Measurements from ENCODE around the gene CLDN9.

Gene CLDN9

DNA sequence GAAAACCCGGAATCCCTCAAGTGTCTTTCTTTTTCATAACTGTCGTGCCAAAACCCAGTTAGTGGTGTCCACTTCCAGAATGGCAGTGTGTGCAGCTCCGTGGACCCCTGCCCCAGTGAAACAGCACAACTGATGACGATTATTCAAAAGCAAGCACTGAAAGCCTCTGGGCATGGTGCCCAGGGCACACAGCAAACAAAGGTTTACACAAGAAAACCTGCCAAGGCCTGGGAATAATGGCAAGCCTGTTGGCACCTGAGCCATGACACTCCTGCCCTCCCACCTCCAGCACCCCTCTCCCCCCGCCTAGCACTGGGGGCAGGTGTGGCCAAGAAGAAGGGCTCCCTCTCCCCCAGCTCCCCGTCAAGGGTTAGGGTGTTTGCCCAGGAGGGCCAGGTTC, 35.3 kb upstream of the CLDN9 start:
- TF ChIP-seq, protein P1, sequence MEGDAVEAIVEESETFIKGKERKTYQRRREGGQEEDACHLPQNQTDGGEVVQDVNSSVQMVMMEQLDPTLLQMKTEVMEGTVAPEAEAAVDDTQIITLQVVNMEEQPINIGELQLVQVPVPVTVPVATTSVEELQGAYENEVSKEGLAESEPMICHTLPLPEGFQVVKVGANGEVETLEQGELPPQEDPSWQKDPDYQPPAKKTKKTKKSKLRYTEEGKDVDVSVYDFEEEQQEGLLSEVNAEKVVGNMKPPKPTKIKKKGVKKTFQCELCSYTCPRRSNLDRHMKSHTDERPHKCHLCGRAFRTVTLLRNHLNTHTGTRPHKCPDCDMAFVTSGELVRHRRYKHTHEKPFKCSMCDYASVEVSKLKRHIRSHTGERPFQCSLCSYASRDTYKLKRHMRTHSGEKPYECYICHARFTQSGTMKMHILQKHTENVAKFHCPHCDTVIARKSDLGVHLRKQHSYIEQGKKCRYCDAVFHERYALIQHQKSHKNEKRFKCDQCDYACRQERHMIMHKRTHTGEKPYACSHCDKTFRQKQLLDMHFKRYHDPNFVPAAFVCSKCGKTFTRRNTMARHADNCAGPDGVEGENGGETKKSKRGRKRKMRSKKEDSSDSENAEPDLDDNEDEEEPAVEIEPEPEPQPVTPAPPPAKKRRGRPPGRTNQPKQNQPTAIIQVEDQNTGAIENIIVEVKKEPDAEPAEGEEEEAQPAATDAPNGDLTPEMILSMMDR (IDR thresholded peaks at IDR 0.05), result no peak

DNA sequence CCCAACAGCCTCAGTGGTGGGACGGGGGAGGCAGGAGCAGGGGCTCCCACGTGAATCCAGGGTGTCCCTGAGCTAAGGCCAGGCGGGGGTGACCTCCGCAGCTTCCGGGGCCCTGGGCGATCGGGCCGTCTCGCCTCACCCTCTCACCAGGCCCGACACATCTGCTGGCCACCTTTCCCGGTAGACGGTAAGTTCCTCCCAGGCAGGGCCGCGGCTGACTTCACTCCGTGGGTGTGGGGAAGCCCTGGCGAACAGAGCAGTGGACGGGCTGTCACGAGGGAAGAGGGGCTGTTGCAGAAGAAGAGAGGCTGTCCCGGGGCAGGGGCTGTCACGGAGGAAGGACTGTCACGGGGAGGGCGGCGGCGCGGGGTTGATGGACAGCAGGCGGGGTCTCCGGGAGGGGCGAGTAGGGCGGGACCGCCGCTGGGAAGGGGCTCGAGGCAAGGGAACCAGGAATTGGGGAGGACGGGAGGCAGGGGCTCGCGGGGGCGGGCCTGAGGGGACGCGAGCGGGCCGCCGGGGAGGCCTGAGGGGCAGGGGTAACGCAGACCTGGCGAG, 33.0 kb upstream of the CLDN9 start:
- TF ChIP-seq, protein P1 (IDR thresholded peaks at IDR 0.05), result no peak

DNA sequence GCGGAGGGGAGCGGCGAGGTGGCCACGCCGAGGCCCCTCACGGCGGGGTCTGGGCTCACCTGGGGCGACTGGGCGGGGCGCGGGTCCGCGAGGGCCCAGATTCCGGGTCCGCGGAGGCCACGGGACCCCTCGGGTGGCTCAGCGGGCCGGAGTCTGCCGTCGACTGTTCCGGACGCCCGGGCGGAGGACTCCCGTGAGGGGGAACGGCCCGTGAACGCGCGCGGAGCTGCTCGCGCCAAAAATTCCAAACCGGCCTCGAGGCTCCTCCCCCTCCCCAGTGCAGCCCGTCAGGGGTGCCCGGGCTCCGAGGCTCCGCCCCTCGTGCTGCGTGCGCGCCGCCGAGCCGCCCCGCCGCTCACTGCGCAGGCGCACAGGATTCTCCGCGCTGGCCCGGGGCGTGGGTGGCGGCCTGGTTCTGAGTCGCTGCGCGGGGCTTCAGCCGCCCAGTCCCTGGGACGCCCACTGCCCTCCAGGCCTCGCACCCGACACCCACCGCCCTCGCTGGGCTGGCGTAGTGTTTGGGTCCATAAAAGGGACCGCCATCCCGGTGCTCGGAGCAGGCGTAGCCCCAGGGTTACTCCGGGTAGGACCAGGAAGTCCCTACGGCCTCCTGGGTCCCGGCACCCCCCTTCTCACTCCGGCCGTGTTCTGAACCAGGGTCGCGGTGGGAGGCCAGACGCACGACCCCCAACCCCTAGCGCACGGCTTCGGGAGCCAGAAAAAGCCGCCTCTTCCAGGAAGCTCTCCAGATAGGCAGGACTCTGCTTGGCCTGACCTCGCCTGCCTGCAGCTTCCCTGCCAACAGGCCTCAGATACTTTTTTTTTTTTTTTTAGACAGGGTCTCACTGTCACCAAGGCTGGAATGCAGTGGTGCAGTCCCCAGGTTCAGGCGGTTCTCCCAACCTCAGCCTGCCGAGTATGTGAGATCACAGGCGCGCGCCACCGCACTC, 32.2 kb upstream of the CLDN9 start, which contains the start of gene PKMYT1:
Gene PKMYT1, minus strand, starts transcription at position 220 of the 950 bp plus-strand sequence. CDS start 789 bp downstream, outside the sequence.
- TF ChIP-seq, protein P1 (IDR thresholded peaks at IDR 0.05), result no peak

DNA sequence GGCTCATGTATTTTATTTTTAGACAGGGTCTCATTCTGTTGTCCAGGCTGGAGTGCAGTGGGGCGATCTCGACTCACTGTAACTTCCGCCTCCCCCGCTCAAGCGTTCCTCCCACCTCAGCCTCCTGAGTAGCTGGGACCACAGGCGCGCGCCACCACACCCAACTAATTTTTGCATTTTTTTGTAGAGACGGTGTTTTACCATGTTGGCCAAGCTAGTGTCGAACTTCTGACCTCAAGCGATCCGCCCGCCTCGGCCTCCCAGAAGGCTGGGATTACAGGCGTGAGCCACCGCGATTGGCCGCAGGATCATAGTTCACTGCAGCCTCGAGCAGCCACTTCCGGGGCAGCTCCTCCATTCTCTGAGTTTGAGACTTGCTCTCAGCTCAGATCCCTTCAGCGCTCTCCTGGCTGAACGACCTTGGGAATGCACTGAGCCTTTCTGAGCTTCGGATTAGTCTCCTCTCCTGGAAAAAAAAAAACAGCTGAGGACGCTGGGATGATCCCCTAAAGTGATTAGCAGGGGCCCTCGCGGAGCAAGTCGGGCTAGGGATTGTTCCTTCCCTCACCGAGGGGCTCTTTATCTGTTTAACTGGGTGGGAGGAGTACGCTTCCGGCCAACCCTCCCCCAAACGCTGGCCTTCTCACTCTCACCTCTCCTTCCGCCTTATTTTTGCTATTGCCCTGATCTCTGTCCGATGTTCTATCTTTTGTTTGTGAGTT, 31.4 kb upstream of the CLDN9 start:
- TF ChIP-seq, protein P1 (IDR thresholded peaks at IDR 0.05), result no peak

DNA sequence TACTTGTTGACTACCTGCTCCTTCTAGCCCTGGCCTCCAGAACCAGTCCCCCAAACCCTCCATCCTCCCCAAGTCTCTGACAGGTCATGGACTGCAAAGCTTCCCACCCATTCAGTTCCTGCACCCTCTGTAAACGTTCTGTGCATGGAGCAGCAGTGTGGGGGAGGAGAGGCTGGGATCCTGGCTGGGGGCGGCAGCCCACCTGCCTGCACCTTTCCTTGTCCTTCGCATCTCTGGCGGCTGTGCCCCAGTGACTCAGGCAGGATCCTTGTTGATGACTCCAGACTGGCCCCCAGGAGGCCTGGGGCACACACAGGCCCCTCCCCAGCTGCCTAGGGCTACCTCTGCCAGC, 30.8 kb upstream of the CLDN9 start:
- TF ChIP-seq, protein P1 (IDR thresholded peaks at IDR 0.05), result no peak

DNA sequence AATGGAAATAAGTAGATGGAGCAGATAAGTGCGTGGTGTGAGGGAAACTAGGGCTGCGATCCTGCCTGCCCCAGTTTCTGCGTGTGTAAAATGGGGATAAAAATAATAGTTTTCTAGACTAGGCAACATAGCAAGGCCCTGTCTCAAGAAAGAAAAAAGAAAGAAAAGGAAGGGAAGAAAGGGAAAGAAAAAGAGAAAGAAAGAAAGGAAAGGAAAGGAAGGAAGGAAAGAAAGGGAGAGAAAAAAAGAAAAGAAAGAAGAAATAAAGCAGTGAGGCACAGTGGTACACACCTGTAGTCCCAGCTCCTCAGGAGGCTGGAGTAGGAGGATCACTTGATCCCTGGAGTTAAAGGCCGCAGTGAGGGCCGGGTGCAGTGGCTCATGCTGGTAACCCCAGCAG, 30.3 kb upstream of the CLDN9 start:
- TF ChIP-seq, protein P1 (IDR thresholded peaks at IDR 0.05), result no peak

DNA sequence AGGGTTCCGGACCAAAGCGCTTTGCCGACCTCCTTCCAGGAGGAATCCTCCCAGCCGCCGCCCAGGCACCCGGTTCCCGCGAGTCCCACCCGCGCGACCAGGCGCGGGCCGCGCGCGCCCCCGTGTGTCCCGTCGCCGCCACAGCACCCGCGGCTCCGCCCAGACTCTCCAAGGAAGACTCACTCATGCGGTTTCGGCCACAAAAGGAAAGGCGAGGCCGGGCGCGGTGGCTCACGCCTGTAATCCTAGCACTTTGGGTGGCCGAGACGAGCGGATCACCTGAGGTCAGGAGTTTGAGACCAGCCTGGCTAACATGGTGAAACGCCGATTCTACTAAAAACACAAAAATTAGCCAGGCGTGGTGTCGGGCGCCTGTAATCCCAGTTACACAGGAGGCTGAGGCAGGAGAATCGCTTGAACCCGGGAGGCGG, 29.0 kb upstream of the CLDN9 start:
- TF ChIP-seq, protein P1 (IDR thresholded peaks at IDR 0.05), result peak; percentile 96
